ENCODE measurements around the gene PRKN.

The PRKN gene

DNA sequence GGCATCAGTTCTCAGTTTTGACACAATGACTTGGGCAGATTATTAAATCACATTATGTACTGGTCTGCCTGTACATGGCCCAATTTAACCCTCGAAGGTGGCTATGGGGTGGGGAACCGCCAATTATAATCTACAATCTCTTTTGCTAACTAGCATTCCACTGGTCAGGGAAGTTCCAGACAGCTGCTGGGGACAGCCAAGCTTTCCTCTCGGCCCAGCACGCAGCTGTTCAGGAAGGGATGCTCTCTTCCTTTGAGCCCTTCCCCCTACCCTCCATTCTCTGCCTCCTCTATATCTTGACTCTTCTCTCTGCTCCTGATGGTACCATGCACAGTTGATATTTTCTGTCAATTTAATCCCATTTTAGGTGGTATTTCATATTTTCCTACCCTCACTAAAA is 1220.2 kb downstream of the PRKN start:
- Histone ChIP-seq H3K9me2 (ENCODE audit: low read depth, low read length) (no peaks in the 10 kb centered on the region), H3K4me3 (ENCODE audit: low read depth, low read length, poor library complexity, severe bottlenecking) (no peak overlapping the region), H3K9me3 (ENCODE audit: low read length) (no peaks in the 10 kb centered on the region), H2AFZ (ENCODE audit: low read length) (no peak overlapping the region), H4K20me1 (ENCODE audit: insufficient read depth, low read length) (no peaks in the 10 kb centered on the region), H3K4me2 (ENCODE audit: low read length) (no peak overlapping the region), H3K4me1 (ENCODE audit: insufficient read depth, low read length, severe bottlenecking) (no peaks in the 10 kb centered on the region), H3F3A (ENCODE audit: insufficient read depth, low read length) (no peaks in the 10 kb centered on the region), H3K27ac (ENCODE audit: low read depth, low read length, poor library complexity, severe bottlenecking) (no peak overlapping the region), H3K27me3 (ENCODE audit: insufficient read depth, low read length) (no peaks in the 10 kb centered on the region), H3K79me2 (ENCODE audit: insufficient read depth, low read length) (no peaks in the 10 kb centered on the region), H3K36me3 (ENCODE audit: insufficient read depth, low read length) (no peaks in the 10 kb centered on the region), H3K9ac (ENCODE audit: low read length) (no peak overlapping the region)
- no peak for TF ChIP-seq EZH2 (IDR thresholded peaks at IDR 0.05; ENCODE audit: borderline replicate concordance, low read length)
- TF ChIP-seq, protein P1, sequence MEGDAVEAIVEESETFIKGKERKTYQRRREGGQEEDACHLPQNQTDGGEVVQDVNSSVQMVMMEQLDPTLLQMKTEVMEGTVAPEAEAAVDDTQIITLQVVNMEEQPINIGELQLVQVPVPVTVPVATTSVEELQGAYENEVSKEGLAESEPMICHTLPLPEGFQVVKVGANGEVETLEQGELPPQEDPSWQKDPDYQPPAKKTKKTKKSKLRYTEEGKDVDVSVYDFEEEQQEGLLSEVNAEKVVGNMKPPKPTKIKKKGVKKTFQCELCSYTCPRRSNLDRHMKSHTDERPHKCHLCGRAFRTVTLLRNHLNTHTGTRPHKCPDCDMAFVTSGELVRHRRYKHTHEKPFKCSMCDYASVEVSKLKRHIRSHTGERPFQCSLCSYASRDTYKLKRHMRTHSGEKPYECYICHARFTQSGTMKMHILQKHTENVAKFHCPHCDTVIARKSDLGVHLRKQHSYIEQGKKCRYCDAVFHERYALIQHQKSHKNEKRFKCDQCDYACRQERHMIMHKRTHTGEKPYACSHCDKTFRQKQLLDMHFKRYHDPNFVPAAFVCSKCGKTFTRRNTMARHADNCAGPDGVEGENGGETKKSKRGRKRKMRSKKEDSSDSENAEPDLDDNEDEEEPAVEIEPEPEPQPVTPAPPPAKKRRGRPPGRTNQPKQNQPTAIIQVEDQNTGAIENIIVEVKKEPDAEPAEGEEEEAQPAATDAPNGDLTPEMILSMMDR (IDR thresholded peaks at IDR 0.05; ENCODE audit: low read length) = no peak

DNA sequence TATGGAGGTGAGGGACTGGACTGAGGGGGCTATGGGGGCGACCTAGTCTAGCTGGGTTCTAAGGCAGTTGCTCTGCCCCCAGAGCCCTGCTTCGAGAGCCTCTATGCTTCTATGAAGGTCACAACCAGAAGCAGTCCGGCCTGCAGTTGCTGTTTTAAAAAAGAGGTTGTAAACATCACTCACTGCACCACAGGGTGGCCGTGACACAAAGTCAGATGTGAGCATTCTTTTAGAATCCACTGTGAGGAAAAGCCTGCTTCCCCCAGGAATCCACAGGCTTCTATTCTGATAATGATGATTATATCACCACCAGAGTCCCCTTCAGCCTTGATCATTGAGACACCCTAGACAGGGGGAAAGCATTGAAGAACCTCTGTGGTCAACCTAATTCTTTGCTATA is 1224.0 kb downstream of the PRKN start:
- Histone ChIP-seq H3K4me3 (ENCODE audit: low read depth, low read length, poor library complexity, severe bottlenecking) (no peak overlapping the region), H3K79me2 (ENCODE audit: insufficient read depth, low read length) (no peaks in the 10 kb centered on the region), H4K20me1 (ENCODE audit: insufficient read depth, low read length) (no peaks in the 10 kb centered on the region), H3K36me3 (ENCODE audit: insufficient read depth, low read length) (no peaks in the 10 kb centered on the region), H3K4me1 (ENCODE audit: insufficient read depth, low read length, severe bottlenecking) (no peaks in the 10 kb centered on the region), H3K4me2 (ENCODE audit: low read length) (no peak overlapping the region), H3K27me3 (ENCODE audit: insufficient read depth, low read length) (no peaks in the 10 kb centered on the region), H3F3A (ENCODE audit: insufficient read depth, low read length) (no peaks in the 10 kb centered on the region), H3K9me2 (ENCODE audit: low read depth, low read length) (no peaks in the 10 kb centered on the region), H3K9ac (ENCODE audit: low read length) (no peak overlapping the region), H2AFZ (ENCODE audit: low read length) (no peak overlapping the region), H3K9me3 (ENCODE audit: low read length) (no peaks in the 10 kb centered on the region), H3K27ac (ENCODE audit: low read depth, low read length, poor library complexity, severe bottlenecking) (no peak overlapping the region)
- TF ChIP-seq EZH2 (IDR thresholded peaks at IDR 0.05; ENCODE audit: borderline replicate concordance, low read length) = no peak
- TF ChIP-seq, protein P1 (IDR thresholded peaks at IDR 0.05; ENCODE audit: low read length) = no peak

GRCh38 chr6:161498881-161499280 is 1228.7 kb downstream of the PRKN start:
- H2AFZ ChIP-seq (ENCODE audit: low read length) = no peak overlapping the region
- no peak overlapping the region for H3K4me3 ChIP-seq (ENCODE audit: low read depth, low read length, poor library complexity, severe bottlenecking)
- H3K27ac ChIP-seq (ENCODE audit: low read depth, low read length, poor library complexity, severe bottlenecking) = no peak overlapping the region
- no peaks in the 10 kb centered on the region for H3K36me3 ChIP-seq (ENCODE audit: insufficient read depth, low read length)
- no peaks in the 10 kb centered on the region for H3K9me3 ChIP-seq (ENCODE audit: low read length)
- H3K9me2 ChIP-seq (ENCODE audit: low read depth, low read length) = no peaks in the 10 kb centered on the region
- no peaks in the 10 kb centered on the region for H3K4me1 ChIP-seq (ENCODE audit: insufficient read depth, low read length, severe bottlenecking)
- no peaks in the 10 kb centered on the region for H4K20me1 ChIP-seq (ENCODE audit: insufficient read depth, low read length)
- no peaks in the 10 kb centered on the region for H3K27me3 ChIP-seq (ENCODE audit: insufficient read depth, low read length)
- H3F3A ChIP-seq (ENCODE audit: insufficient read depth, low read length) = no peaks in the 10 kb centered on the region
- H3K4me2 ChIP-seq (ENCODE audit: low read length) = no peak overlapping the region
- no peak for TF ChIP-seq EZH2 (IDR thresholded peaks at IDR 0.05; ENCODE audit: borderline replicate concordance, low read length)
- TF ChIP-seq, protein P1 (IDR thresholded peaks at IDR 0.05; ENCODE audit: low read length) = no peak
- H3K9ac ChIP-seq (ENCODE audit: low read length) = no peak overlapping the region
- no peaks in the 10 kb centered on the region for H3K79me2 ChIP-seq (ENCODE audit: insufficient read depth, low read length)

All from OCI-LY1 (cell line).